Testis (tissue), 2 donors: Measurements from ENCODE around the gene ORMDL3.

Source experiments
- CTCF ChIP-seq, 3 experiments: fragments of 450-650 bp in 2 of 3; fragments of 200-600 bp in 1 of 3; sonication (generic) in 1 of 3; IDR thresholded peaks; one replicate each; pipeline ENCODE4 v1.5.1; 2016 to 2019; ENCODE audit warnings: antibody characterized with exemption in 3 of 3, mild to moderate bottlenecking in 2 of 3, moderate library complexity in 1 of 3
- POLR2A ChIP-seq: fragments of 450-650 bp; IDR thresholded peaks from one replicate; pipeline ENCODE4 v1.6.1; 2017; ENCODE audit warnings: antibody characterized with exemption, mild to moderate bottlenecking, moderate library complexity

DNA sequence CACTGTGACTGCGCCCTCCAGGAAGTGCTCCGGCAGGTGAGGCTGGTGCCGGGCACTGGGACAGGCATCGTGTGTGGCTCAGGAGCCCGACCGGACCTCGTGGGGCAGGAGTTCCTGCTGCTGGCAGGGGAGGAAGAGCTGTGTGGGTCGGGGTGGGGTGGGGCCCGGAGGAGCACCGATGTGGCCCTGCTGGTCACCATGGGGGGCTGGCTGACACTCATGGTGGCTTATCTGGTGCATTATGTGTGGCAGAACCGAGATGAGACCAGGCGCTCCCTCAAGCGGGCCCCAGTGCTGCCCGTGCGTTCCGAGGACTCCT lies 17.0 kb upstream of the ORMDL3 start:
- TF ChIP-seq CTCF (IDR thresholded peaks at IDR 0.05) (no peak), POLR2A (no peak)
